LNCaP clone FGC (cell line): ENCODE data around the gene LDLRAD3.

Experiments used
- DNase-seq: peaks from one replicate; pipeline ENCODE4 v3.0.0-alpha.2; 2011; ENCODE audit warnings: low read depth
- H3K4me3 ChIP-seq: 2 replicates; pipeline ENCODE4 v1.5.1; 2011; ENCODE audit warnings: mild to moderate bottlenecking, low read depth, low read length, control low read depth
- CTCF ChIP-seq: IDR thresholded peaks from 2 replicates; pipeline ENCODE4 v1.5.1; 2012; ENCODE audit warnings: mild to moderate bottlenecking; ENCODE audit not compliant: control insufficient read depth, insufficient read depth; ENCODE audit errors: extremely low read depth

The LDLRAD3 gene

GRCh38 chr11:36230779-36231699, 287.2 kb downstream of the LDLRAD3 start:
- DNase-seq, result no peak
- TF ChIP-seq CTCF, result no peak
- H3K4me3 ChIP-seq, result no peak overlapping the region

GRCh38 chr11:36233204-36233603, 289.3 kb downstream of the LDLRAD3 start:
- H3K4me3 ChIP-seq, result no peak overlapping the region
- DNase-seq, result no peak
- no peak for TF ChIP-seq CTCF

- no peak for TF ChIP-seq CTCF
- H3K4me3 ChIP-seq, result no peak overlapping the region
- DNase-seq, result no peak
These were observed 291.0 kb downstream of the LDLRAD3 start for GRCh38 chr11:36234825-36235224.

GRCh38 chr11:36235750-36236149, 291.9 kb downstream of the LDLRAD3 start:
- no peak for TF ChIP-seq CTCF
- DNase-seq, result no peak
- no peak overlapping the region for H3K4me3 ChIP-seq

- DNase-seq, result no peak
- no peak overlapping the region for H3K4me3 ChIP-seq
- TF ChIP-seq CTCF, result no peak
These were observed 293.5 kb downstream of the LDLRAD3 start for GRCh38 chr11:36237391-36237790.

- no peak overlapping the region for H3K4me3 ChIP-seq
- no peak for TF ChIP-seq CTCF
- no peak for DNase-seq
These were observed 294.3 kb downstream of the LDLRAD3 start for GRCh38 chr11:36238036-36238631.
